ENCODE results near the gene CALHM3. TPM values are rescaled to one million over a fixed set of nuclear protein-coding genes. Genes with fewer than 3 reads are reported as not detected.
A peak's percentile ranks its signal among the peaks of the same experiment; 100 is the strongest.
"Not testable (repeated sequence)": the region's sequence is repeated elsewhere in the genome, so short reads cannot be mapped to it uniquely, and the experiment has no call there.

Gene CALHM3
- polyA plus RNA-seq, 1 of the 3 experiments (the other 2 are of a cell fraction): not detected

DNA sequence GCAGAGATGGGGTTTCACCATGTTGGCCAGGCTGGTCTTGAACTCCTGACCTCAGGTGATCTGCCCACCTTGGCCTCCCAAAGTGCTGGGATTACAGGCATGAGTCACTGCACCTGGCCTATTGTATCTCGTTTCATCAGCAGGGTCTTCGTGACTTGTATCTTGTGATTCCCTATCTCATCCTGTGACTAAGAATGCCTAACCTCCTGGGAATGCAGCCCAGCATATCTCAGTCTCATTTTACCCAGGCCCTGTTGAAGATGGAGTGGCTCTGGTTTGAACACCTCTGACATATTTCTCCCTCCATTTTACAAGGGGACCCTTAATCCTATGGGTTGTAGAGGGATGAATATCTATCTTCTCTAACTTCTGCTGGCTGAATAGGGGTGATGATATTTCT lies 48.4 kb upstream of the CALHM3 start:
- H3F3A ChIP-seq (replicated peaks; ENCODE audit: insufficient read depth); H3K36me3 ChIP-seq (replicated peaks in 1 of 2; ENCODE audit: control insufficient read depth in 1 of 2, insufficient read depth in 2 of 2, low read length in 1 of 2); H3K79me2 ChIP-seq (ENCODE audit: insufficient read depth); H3K4me2 ChIP-seq; H4K20me1 ChIP-seq (ENCODE audit: insufficient read depth); H2AFZ ChIP-seq (ENCODE audit: low read depth); H3K4me1 ChIP-seq (ENCODE audit: control insufficient read depth in 1 of 2, insufficient read depth in 2 of 2, low read depth in 1 of 2, low read length in 1 of 2); H3K9me3 ChIP-seq; DNase-seq; H3K4me3 ChIP-seq (ENCODE audit: low read depth in 2 of 2, low read length in 1 of 2); H3K27me3 ChIP-seq (ENCODE audit: insufficient read depth); POLR2A ChIA-PET; H3K9ac ChIP-seq; H3K9me2 ChIP-seq; CTCF ChIA-PET; H3K27ac ChIP-seq (ENCODE audit: low read depth in 2 of 2, low read length in 1 of 2): not testable (repeated sequence)
- TF ChIP-seq TCF12 (IDR thresholded peaks at IDR 0.05): 0 out of 2 replicates have a peak, but pooled peaks have one; percentile 19
- TF ChIP-seq JUND (IDR thresholded peaks at IDR 0.05): peak; percentile 31
- peak; percentile 38; the same call in 1 of the 2 replicates for TF ChIP-seq FOSL2 (IDR thresholded peaks at IDR 0.05; ENCODE audit: borderline replicate concordance, low read depth)
- 0% methylated on average over 2 of the region's 2 CpGs for WGBS (ENCODE audit: low lambda C conversion rate)

DNA sequence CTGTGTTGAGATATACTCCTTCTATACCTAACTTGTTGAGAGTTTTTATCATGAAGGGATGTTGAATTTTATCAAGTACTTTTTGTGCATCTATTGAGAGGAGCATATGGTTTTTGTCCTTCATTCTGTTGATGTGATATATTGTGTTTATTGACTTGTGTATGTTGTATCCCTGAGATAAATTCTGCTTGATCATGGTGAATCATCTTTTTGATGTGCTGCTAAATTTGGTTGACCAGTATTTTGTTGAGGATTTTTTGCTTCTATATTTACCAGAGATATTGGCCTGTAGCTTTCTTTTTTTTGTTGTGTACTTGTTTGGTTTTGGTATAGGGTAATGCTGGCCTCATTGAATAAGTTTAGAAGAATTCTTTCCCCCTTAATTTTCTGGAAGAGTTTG lies 46.9 kb upstream of the CALHM3 start:
- ChIA-PET POLR2A (no interaction called here), CTCF (no interaction called here)
- Histone ChIP-seq H3K36me3 (replicated peaks in 1 of 2; ENCODE audit: control insufficient read depth in 1 of 2, insufficient read depth in 2 of 2, low read length in 1 of 2) (no peaks in the 10 kb centered on the region), H3K9me3 (no peaks in the 10 kb centered on the region), H4K20me1 (ENCODE audit: insufficient read depth) (no peaks in the 10 kb centered on the region), H3K9ac (no peak overlapping the region), H3K27ac (ENCODE audit: low read depth in 2 of 2, low read length in 1 of 2) (no peak overlapping the region), H3K4me3 (ENCODE audit: low read depth in 2 of 2, low read length in 1 of 2) (no peak overlapping the region), H2AFZ (ENCODE audit: low read depth) (no peak overlapping the region), H3K4me1 (ENCODE audit: control insufficient read depth in 1 of 2, insufficient read depth in 2 of 2, low read depth in 1 of 2, low read length in 1 of 2) (no peaks in the 10 kb centered on the region), H3K9me2 (no peaks in the 10 kb centered on the region), H3F3A (replicated peaks; ENCODE audit: insufficient read depth) (no peaks in the 10 kb centered on the region), H3K4me2 (no peak overlapping the region), H3K27me3 (ENCODE audit: insufficient read depth) (peaks cover 4% of the 10 kb centered on the region; the same call in 1 of the 2 replicates), H3K79me2 (ENCODE audit: insufficient read depth) (no peaks in the 10 kb centered on the region)
- TF ChIP-seq JUND (IDR thresholded peaks at IDR 0.05) (no peak), SIN3A (IDR thresholded peaks at IDR 0.05; ENCODE audit: borderline replicate concordance, low read depth, low read length) (no peak), CHD2 (IDR thresholded peaks at IDR 0.05; ENCODE audit: low read length, partially characterized antibody) (no peak), RFX5 (IDR thresholded peaks at IDR 0.05; ENCODE audit: low read length) (no peak), TAF1 (IDR thresholded peaks at IDR 0.05; ENCODE audit: borderline replicate concordance, low read depth, low read length) (no peak), FOXJ3 (CRISPR knock-in tag; IDR thresholded peaks at IDR 0.05) (no peak), NRF1 (IDR thresholded peaks at IDR 0.05; ENCODE audit: low read depth, low read length) (no peak), FOXM1 (IDR thresholded peaks at IDR 0.05; ENCODE audit: low read depth) (no peak)
- TF ChIP-seq, protein P1, sequence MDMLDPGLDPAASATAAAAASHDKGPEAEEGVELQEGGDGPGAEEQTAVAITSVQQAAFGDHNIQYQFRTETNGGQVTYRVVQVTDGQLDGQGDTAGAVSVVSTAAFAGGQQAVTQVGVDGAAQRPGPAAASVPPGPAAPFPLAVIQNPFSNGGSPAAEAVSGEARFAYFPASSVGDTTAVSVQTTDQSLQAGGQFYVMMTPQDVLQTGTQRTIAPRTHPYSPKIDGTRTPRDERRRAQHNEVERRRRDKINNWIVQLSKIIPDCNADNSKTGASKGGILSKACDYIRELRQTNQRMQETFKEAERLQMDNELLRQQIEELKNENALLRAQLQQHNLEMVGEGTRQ (IDR thresholded peaks at IDR 0.05; ENCODE audit: borderline replicate concordance, low read depth, low read length): no peak
- no peak for DNase-seq

DNA sequence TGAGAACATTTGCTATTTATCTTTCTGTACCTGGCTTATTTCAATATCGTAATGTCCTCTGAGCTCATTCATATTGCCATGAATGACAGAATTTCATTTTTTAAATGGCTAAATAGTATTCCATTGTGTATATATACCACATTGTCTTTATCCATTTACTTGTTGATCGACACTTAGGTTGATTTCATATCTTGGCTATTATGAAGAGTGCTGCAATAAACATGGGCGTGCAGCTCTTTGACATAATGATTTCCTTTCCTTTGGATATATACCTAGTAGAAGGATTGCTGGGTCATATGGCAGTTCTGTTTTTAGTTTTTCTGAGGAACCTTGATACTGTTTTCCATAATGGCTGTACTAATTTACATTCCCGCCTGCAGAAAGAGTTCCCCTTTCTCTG lies 44.6 kb upstream of the CALHM3 start:
- 78% methylated on average over 4 of the region's 4 CpGs for WGBS (ENCODE audit: low lambda C conversion rate)

DNA sequence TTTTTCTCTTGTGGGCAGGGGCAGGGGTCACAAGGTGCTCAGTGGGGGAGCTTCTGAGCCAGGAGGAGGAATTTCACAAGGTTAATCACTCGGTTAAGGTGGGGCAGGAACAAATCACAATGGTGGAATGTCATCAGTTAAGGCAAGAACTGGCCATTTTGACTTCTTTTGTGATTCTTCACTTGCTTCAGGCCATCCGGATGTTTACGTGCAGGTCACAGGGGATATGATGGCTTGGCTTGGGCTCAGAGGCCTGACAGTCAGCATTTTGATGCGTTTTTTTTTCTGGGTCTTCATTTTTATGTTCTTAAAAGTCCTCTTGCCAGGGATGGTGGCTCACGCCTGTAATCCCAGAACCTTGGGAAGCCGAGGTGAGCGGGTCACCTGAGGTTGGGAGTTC lies 43.0 kb upstream of the CALHM3 start:
- H2AFZ ChIP-seq (ENCODE audit: low read depth); H3K79me2 ChIP-seq (ENCODE audit: insufficient read depth); H3K9me2 ChIP-seq; H4K20me1 ChIP-seq (ENCODE audit: insufficient read depth); H3K4me1 ChIP-seq (ENCODE audit: control insufficient read depth in 1 of 2, insufficient read depth in 2 of 2, low read depth in 1 of 2, low read length in 1 of 2); H3K27ac ChIP-seq (ENCODE audit: low read depth in 2 of 2, low read length in 1 of 2); DNase-seq; H3K4me3 ChIP-seq (ENCODE audit: low read depth in 2 of 2, low read length in 1 of 2); H3K27me3 ChIP-seq (ENCODE audit: insufficient read depth); H3K9me3 ChIP-seq; H3F3A ChIP-seq (replicated peaks; ENCODE audit: insufficient read depth); H3K9ac ChIP-seq; H3K4me2 ChIP-seq; POLR2A ChIA-PET; H3K36me3 ChIP-seq (replicated peaks in 1 of 2; ENCODE audit: control insufficient read depth in 1 of 2, insufficient read depth in 2 of 2, low read length in 1 of 2): not testable (repeated sequence)
- CTCF ChIA-PET: interaction anchor here (1.9 kb wide), 1 partner anchor 21 kb away, joined by 6 read pairs; no protein-coding TSS in a partner anchor
- 68% methylated on average over 7 of the region's 7 CpGs for WGBS (ENCODE audit: low lambda C conversion rate)

More for the DNA sequence above, 44.6 kb upstream of the CALHM3 start:
- H3K27ac ChIP-seq (ENCODE audit: low read depth in 2 of 2, low read length in 1 of 2): no peak overlapping the region
- CTCF ChIA-PET: interaction anchor here (1.9 kb wide), 1 partner anchor 19 kb away, joined by 6 read pairs; no protein-coding TSS in a partner anchor
- TF ChIP-seq ELF1 (IDR thresholded peaks at IDR 0.05) (no peak), GABPA (IDR thresholded peaks at IDR 0.05; ENCODE audit: low read depth) (no peak)
- H3K9ac ChIP-seq: no peak overlapping the region
- H3K9me2 ChIP-seq: no peaks in the 10 kb centered on the region
- peaks cover 4% of the 10 kb centered on the region; the same call in 1 of the 2 replicates for H3K27me3 ChIP-seq (ENCODE audit: insufficient read depth)
- no peaks in the 10 kb centered on the region for H3F3A ChIP-seq (replicated peaks; ENCODE audit: insufficient read depth)
- H3K4me1 ChIP-seq (ENCODE audit: control insufficient read depth in 1 of 2, insufficient read depth in 2 of 2, low read depth in 1 of 2, low read length in 1 of 2): no peaks in the 10 kb centered on the region
- no peak for DNase-seq
- H2AFZ ChIP-seq (ENCODE audit: low read depth): no peak overlapping the region
- no peaks in the 10 kb centered on the region for H4K20me1 ChIP-seq (ENCODE audit: insufficient read depth)
- H3K36me3 ChIP-seq (replicated peaks in 1 of 2; ENCODE audit: control insufficient read depth in 1 of 2, insufficient read depth in 2 of 2, low read length in 1 of 2): no peaks in the 10 kb centered on the region
- no peak overlapping the region for H3K4me3 ChIP-seq (ENCODE audit: low read depth in 2 of 2, low read length in 1 of 2)
- no peak overlapping the region for H3K4me2 ChIP-seq
- POLR2A ChIA-PET: no interaction called here
- no peaks in the 10 kb centered on the region for H3K79me2 ChIP-seq (ENCODE audit: insufficient read depth)
- no peaks in the 10 kb centered on the region for H3K9me3 ChIP-seq
